GM18858 (cell line): ENCODE data around the gene LSR.

Experiments
- ATAC-seq: cut with Tn5 transposase; IDR thresholded peaks from one replicate; pipeline ENCODE4 v1.9.1; 2021; ENCODE audit not compliant: unreplicated experiment

The LSR gene

GRCh38 chr19:35241417-35241816 lies 7.4 kb upstream of the LSR start:
- ATAC-seq, result no peak

- no peak for ATAC-seq
Measured at GRCh38 chr19:35246466-35247092, 2.2 kb upstream of the LSR start.

GRCh38 chr19:35247526-35248309 lies 1.1 kb upstream of the LSR start:
- ATAC-seq, result no peak

- no peak for ATAC-seq
Measured at GRCh38 chr19:35249146-35249847, 495 bp downstream of the LSR start.

GRCh38 chr19:35249848-35250711 lies 1.3 kb downstream of the LSR start:
- ATAC-seq, result no peak

GRCh38 chr19:35251456-35251855 lies 2.7 kb downstream of the LSR start:
- no peak for ATAC-seq

GRCh38 chr19:35253316-35254286 lies 4.8 kb downstream of the LSR start:
- no peak for ATAC-seq

GRCh38 chr19:35254341-35255297 lies 5.8 kb downstream of the LSR start:
- ATAC-seq, result no peak

- ATAC-seq, result no peak
Measured at GRCh38 chr19:35256566-35256965, 7.8 kb downstream of the LSR start.

GRCh38 chr19:35257113-35257461 lies 8.3 kb downstream of the LSR start:
- ATAC-seq, result no peak

GRCh38 chr19:35260694-35261304 lies 12.0 kb downstream of the LSR start:
- ATAC-seq, result no peak

GRCh38 chr19:35261356-35262100 lies 12.7 kb downstream of the LSR start:
- no peak for ATAC-seq

- no peak for ATAC-seq
Measured at GRCh38 chr19:35262101-35262761, 13.4 kb downstream of the LSR start.

GRCh38 chr19:35264268-35265125 lies 15.7 kb downstream of the LSR start:
- no peak for ATAC-seq

GRCh38 chr19:35265126-35265899 lies 16.5 kb downstream of the LSR start:
- ATAC-seq, result no peak
